GM23248 (cell line): Measurements from ENCODE around the gene HOMER2. TPM values are rescaled to one million over a fixed set of nuclear protein-coding genes. Genes with fewer than 3 reads are reported as not detected.

Experiments used
- DNase-seq: peaks from one replicate; pipeline ENCODE4 v3.0.0-alpha.2; 2015
- H2AFZ ChIP-seq: fragments of 200-600 bp; sonication (generic); 2 replicates; pipeline ENCODE4 v1.6.1; 2016; ENCODE audit warnings: antibody characterized with exemption
- H3F3A ChIP-seq: fragments of 200-600 bp; sonication (generic); 2 replicates; pipeline ENCODE4 v1.6.1; 2016; ENCODE audit warnings: mild to moderate bottlenecking, antibody characterized with exemption, mixed run types; ENCODE audit not compliant: insufficient read depth
- H3K27ac ChIP-seq: fragments of 200-600 bp; sonication (generic); 2 replicates; pipeline ENCODE4 v1.5.1; 2016; ENCODE audit warnings: mild to moderate bottlenecking
- H3K27me3 ChIP-seq: fragments of 200-600 bp; sonication (generic); replicated peaks from 2 replicates; pipeline ENCODE4 v1.6.1; 2016; ENCODE audit warnings: mild to moderate bottlenecking; ENCODE audit not compliant: insufficient read depth
- H3K36me3 ChIP-seq: fragments of 200-600 bp; sonication (generic); 2 replicates; pipeline ENCODE4 v1.6.1; 2016; ENCODE audit warnings: low read depth, mild to moderate bottlenecking
- H3K4me1 ChIP-seq: fragments of 200-600 bp; sonication (generic); 2 replicates; pipeline ENCODE4 v1.6.1; 2016; ENCODE audit warnings: mild to moderate bottlenecking; ENCODE audit not compliant: insufficient read depth
- H3K4me2 ChIP-seq: fragments of 200-600 bp; sonication (generic); one replicate; pipeline ENCODE4 v1.6.1; 2016; ENCODE audit warnings: mild to moderate bottlenecking; ENCODE audit not compliant: unreplicated experiment
- H3K4me3 ChIP-seq: fragments of 200-600 bp; sonication (generic); 2 replicates; pipeline ENCODE4 v1.5.1; 2016; ENCODE audit warnings: mild to moderate bottlenecking
- H3K79me2 ChIP-seq: fragments of 200-600 bp; sonication (generic); 2 replicates; pipeline ENCODE4 v1.6.1; 2016; ENCODE audit warnings: mild to moderate bottlenecking; ENCODE audit not compliant: insufficient read depth
- H3K9ac ChIP-seq: fragments of 200-600 bp; sonication (generic); 2 replicates; pipeline ENCODE4 v1.6.1; 2016; ENCODE audit warnings: mild to moderate bottlenecking
- H3K9me2 ChIP-seq: fragments of 200-600 bp; sonication (generic); 2 replicates; pipeline ENCODE4 v1.6.1; 2016; ENCODE audit warnings: mixed run types, mild to moderate bottlenecking, moderate library complexity; ENCODE audit not compliant: insufficient read depth
- H3K9me3 ChIP-seq: fragments of 200-600 bp; sonication (generic); one replicate; pipeline ENCODE4 v1.6.1; 2017; ENCODE audit warnings: low read depth
- H4K20me1 ChIP-seq: fragments of 200-600 bp; sonication (generic); 2 replicates; pipeline ENCODE4 v1.6.0; 2016; ENCODE audit not compliant: insufficient read depth
- EZH2 ChIP-seq: fragments of 200-600 bp; sonication (generic); IDR thresholded peaks from 2 replicates; pipeline ENCODE4 v1.6.1; 2018; ENCODE audit warnings: antibody characterized with exemption, mild to moderate bottlenecking; ENCODE audit not compliant: insufficient read depth, poor library complexity, severe bottlenecking
- EZH2phosphoT487 ChIP-seq: fragments of 200-600 bp; sonication (generic); IDR thresholded peaks from 2 replicates; pipeline ENCODE4 v1.6.1; 2018; ENCODE audit warnings: antibody characterized with exemption, moderate library complexity, mild to moderate bottlenecking, low read depth; ENCODE audit not compliant: insufficient read depth
- WGBS, 2 experiments: methylation state at CpG; one replicate each; pipeline ENCODE4 v1.1.6; 2015 to 2017; ENCODE audit warnings: low lambda C conversion rate in 2 of 2, low coverage in 1 of 2; ENCODE audit errors: missing lambda C conversion rate in 2 of 2; 5-methylcytosine and 5-hydroxymethylcytosine counted together
- in situ Hi-C: fragments of 300-500 bp; cut with MboI; formaldehyde crosslinking; loops from 2 replicates; pipeline ENCODE4 v1.15.0; 2020
- polyA plus RNA-seq: library from polyadenylated mRNA; unstranded; fragments of >200 nt; fragmentation: Nextera tagmentation; extraction: Ambion mirVana; gene quantifications from 2 replicates; pipeline ENCODE4 v1.2.1, GENCODE V29; 2016
- total RNA-seq: library from RNA; depleted of rRNA; stranded (reverse); fragments of >200 nt; shearing (Covaris generic); gene quantifications from 2 replicates; pipeline ENCODE4 v1.2.3, GENCODE V29; 2014; rRNA removed

Gene HOMER2
- total and polyA plus RNA-seq, 2 experiments from 2014 or later = 9.0 to 17.0 TPM

DNA sequence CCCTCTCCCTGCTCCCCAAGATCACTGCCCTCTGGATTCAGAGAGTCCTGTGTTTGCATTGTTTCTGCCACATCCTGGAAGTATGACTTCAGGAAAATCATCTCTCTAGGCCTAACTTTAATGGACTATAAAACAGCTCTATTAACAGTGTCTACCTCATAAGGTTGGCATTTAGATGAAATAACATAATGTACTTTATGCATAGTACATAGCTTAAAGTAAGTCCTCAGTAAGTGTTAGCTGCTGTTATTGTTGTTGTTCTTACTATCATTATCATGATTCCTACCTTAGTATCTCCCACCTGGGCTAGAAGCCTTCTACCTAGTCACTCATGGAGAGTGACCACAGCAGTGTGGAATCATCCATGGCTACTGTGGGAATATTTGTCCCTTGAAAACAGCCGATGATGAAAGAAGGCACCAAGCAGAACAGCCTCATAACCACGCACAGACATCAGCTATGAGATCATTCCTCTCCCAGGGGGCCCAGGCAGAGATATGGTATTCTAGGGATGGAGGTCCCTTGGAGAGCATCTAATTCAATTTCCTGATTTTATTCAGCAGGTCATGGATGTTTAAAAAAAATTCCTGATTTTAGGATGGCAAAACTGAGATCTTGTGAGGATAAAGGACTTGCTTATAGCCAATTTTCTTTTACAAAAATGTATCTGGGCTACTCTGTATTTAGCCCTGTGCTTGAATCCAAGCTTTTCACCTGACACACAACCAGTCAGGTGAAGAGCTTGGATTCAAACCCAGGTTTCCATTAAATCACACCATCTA, 148.5 kb downstream of the HOMER2 start:
- no peaks in the 10 kb centered on the region for H3F3A ChIP-seq
- TF ChIP-seq EZH2 (no peak), EZH2phosphoT487 (no peak)
- H3K27me3 ChIP-seq = no peaks in the 10 kb centered on the region
- no peak overlapping the region for H3K9ac ChIP-seq
- H2AFZ ChIP-seq = no peak overlapping the region
- no peak overlapping the region for H3K4me3 ChIP-seq
- H4K20me1 ChIP-seq = no peaks in the 10 kb centered on the region
- no peak overlapping the region for H3K4me2 ChIP-seq
- H3K9me2 ChIP-seq = no peaks in the 10 kb centered on the region
- H3K79me2 ChIP-seq = no peaks in the 10 kb centered on the region
- in situ Hi-C loops = no loop called here
- WGBS, 2 experiments = 91 to 92% methylated on average over 2 of the region's 2 CpGs
- no peak overlapping the region for H3K27ac ChIP-seq
- H3K9me3 ChIP-seq = no peaks in the 10 kb centered on the region
- DNase-seq = peak; percentile 23
- H3K36me3 ChIP-seq = no peaks in the 10 kb centered on the region
- H3K4me1 ChIP-seq = 0 out of 2 replicates have a peak, but pooled peaks cover under 1% of the 10 kb centered on the region

DNA sequence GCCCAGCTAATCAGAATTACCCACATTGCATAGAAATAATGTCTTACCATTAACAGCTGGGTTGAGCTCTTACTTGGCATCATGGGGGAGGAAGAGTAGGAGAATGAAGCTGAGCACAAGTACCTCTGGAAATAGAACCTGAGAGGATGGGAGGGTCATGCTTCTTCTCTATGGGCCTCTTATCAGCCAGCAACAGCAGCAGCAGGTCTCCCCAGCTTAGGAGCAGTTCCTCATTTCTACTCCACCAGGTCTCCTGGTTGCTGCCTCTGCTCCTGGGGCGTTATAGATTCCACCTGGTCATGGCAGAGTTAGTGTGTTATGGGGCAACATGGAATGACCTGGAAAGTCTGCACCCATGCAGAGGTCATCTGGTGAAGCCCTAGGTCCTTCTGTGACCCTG, 150.0 kb downstream of the HOMER2 start:
- Histone ChIP-seq H3K4me2 (no peak overlapping the region), H3K27ac (no peak overlapping the region), H3K9ac (no peak overlapping the region), H3K4me3 (no peak overlapping the region), H3K36me3 (no peaks in the 10 kb centered on the region), H3F3A (no peaks in the 10 kb centered on the region), H3K9me3 (no peaks in the 10 kb centered on the region), H3K4me1 (no peaks in the 10 kb centered on the region), H3K79me2 (no peaks in the 10 kb centered on the region), H2AFZ (no peak overlapping the region), H3K27me3 (no peaks in the 10 kb centered on the region), H3K9me2 (no peaks in the 10 kb centered on the region), H4K20me1 (no peaks in the 10 kb centered on the region)
- in situ Hi-C loops = no loop called here
- no peak for TF ChIP-seq EZH2
- no peak for TF ChIP-seq EZH2phosphoT487
- DNase-seq = no peak
- 27 to 64% methylated on average over 1 of the region's 1 CpG for WGBS, 2 experiments

DNA sequence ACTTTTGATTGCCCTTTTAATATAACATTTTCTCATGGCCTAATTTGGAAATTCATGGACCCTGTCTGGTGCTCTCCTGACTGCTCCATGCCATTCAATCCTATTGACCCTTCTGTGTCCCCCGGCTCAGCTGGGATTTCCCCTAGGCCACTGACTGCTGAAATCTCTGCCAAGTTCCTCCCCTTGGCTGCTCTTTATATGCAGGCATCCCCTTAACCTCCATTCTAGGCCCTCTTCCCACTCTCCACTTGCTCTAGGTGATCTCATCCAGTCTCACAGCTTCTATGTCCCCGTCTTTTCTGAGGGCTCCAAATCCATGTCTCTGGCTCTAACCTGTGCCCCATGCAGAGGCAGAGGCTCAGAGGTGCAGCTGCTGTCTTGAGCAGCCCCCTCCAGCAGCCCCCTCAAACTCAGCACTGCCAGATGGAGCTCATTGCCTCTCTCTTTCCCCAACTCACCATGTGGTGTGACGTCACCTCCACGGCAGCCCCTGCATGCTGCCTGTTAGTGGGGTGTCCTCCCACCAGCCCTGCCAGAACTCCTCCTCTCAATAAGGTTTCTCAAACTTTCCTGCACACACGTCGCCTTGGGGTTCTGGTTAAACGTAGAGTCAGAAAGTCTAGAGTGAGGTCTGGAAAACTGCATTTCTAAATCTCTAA, 153.2 kb downstream of the HOMER2 start:
- DNase-seq = no peak
- Histone ChIP-seq H3K4me1 (no peaks in the 10 kb centered on the region), H3F3A (no peaks in the 10 kb centered on the region), H3K79me2 (no peaks in the 10 kb centered on the region), H3K4me3 (no peak overlapping the region), H3K4me2 (no peak overlapping the region), H3K9ac (no peak overlapping the region), H3K27me3 (no peaks in the 10 kb centered on the region), H3K27ac (no peak overlapping the region), H4K20me1 (no peaks in the 10 kb centered on the region), H3K9me3 (no peaks in the 10 kb centered on the region), H3K9me2 (no peaks in the 10 kb centered on the region), H3K36me3 (no peaks in the 10 kb centered on the region), H2AFZ (no peak overlapping the region)
- in situ Hi-C loops = no loop called here
- 3 to 4% methylated on average over 7 of the region's 7 CpGs for WGBS, 2 experiments
- TF ChIP-seq EZH2phosphoT487 = no peak
- no peak for TF ChIP-seq EZH2

Other genes with a start within 250 kb of the HOMER2 start
- 0.63 and 0.86 TPM in 2 replicates for gene AP3B2, start 242.8 kb downstream of the HOMER2 start, total RNA-seq
- gene AP3B2, start 242.8 kb downstream of the HOMER2 start, polyA plus RNA-seq = 0.89 and 2.0 TPM in 2 replicates
- gene FSD2, start 146.7 kb downstream of the HOMER2 start, total RNA-seq = not detected in 2 replicates
- gene FSD2, start 146.7 kb downstream of the HOMER2 start, polyA plus RNA-seq = 0.04 and 0.08 TPM in 2 replicates
- 2.3 and 3.0 TPM in 2 replicates for gene WHAMM, start 143.1 kb downstream of the HOMER2 start, total RNA-seq
- gene WHAMM, start 143.1 kb downstream of the HOMER2 start, polyA plus RNA-seq = 3.4 and 3.6 TPM in 2 replicates
- 17.6 and 23.9 TPM in 2 replicates for gene RAMAC, start 33.5 kb upstream of the HOMER2 start, total RNA-seq
- gene RAMAC, start 33.5 kb upstream of the HOMER2 start, polyA plus RNA-seq = 40.2 and 40.9 TPM in 2 replicates
- 15.8 and 21.8 TPM in 2 replicates for gene C15orf40, start 58.9 kb upstream of the HOMER2 start, total RNA-seq
- gene C15orf40, start 58.9 kb upstream of the HOMER2 start, polyA plus RNA-seq = 32.4 and 32.9 TPM in 2 replicates
- 112 and 121 TPM in 2 replicates for gene BTBD1, start 114.5 kb upstream of the HOMER2 start, total RNA-seq
- 60.3 and 60.6 TPM in 2 replicates for gene BTBD1, start 114.5 kb upstream of the HOMER2 start, polyA plus RNA-seq
- gene TM6SF1, start 154.9 kb upstream of the HOMER2 start, total RNA-seq = not detected in 2 replicates
- 0.14 TPM in 1 of 2 replicates, not detected in the other for gene TM6SF1, start 154.9 kb upstream of the HOMER2 start, polyA plus RNA-seq